ENCODE data around the gene SGCD.

Gene SGCD

DNA sequence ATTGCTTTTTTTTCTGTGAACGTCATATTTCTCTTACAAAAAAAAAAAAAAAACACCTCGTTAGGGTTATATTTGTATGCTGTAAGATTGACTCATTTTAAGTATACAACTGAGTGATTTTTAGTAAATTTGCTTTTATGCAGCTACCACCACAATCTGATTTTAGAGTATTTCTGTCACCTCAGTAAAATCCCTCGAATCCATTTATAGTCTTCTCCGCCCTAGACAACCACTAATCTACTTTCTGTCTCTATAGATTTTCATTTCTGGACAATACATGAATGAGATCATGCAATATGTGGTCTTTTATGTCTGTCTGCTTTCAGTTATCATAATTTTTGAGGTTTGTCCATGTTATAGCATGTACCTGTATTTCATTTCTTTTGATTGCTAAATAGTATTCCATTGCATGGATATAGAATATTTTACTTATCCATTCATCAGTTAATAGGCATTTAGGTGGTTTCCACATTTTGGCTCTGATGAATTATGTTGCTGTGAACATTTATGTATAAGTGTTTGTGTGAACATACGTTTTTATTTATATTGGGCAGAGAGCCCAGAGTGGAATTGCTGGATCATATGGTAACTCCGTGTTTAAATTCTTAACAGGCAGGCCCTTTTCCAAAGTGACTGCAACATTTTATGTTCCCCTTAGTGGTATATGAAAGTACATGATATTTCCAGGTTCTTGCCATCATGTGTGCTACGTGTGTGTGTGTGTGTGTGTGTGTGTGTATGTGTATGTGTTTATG is 171.4 kb downstream of the SGCD start:
- in situ Hi-C loops (cut with MboI; ENCODE audit: low sequenced_read_pairs) = no loop called here

DNA sequence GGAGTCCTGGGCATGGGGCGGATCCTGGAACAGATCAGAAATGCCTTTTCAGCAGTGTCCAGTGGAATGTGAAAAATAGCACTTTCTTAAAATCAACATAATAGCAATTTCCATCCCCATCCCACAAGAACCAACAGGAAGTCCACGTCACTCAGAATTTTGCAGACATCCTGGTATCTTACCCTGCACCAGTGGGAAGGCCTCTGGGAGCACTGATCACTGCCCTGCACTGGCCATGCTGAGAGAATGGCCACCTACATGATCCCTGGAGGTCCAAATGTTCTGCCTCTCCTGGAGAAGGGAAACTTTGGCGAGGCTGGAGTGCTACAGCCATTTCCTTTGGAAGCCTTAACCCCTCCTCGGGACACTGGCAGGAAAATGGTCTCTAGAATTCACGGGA is 173.8 kb downstream of the SGCD start:
- in situ Hi-C loops (cut with MboI; ENCODE audit: low sequenced_read_pairs) = no loop called here

DNA sequence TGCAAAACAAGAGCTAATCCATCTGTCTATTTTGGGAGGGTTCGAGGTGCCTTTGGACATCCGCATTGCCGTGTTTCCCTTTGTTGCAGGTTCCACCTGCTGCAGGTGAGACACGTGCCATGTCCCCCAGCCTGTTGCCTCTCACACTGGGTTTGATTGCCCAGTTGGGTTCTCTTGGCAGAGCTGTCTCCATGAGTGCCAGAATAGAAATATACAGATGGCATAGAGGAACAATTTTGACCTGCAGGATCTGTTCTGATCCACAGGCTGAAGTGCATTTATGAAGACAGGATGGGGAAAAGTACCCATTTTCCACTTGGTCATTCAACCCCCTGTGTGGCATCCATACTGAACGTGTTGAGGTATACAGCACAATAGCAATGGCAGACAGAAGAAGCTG is 178.1 kb downstream of the SGCD start:
- in situ Hi-C loops (cut with MboI; ENCODE audit: low sequenced_read_pairs) = no loop called here

DNA sequence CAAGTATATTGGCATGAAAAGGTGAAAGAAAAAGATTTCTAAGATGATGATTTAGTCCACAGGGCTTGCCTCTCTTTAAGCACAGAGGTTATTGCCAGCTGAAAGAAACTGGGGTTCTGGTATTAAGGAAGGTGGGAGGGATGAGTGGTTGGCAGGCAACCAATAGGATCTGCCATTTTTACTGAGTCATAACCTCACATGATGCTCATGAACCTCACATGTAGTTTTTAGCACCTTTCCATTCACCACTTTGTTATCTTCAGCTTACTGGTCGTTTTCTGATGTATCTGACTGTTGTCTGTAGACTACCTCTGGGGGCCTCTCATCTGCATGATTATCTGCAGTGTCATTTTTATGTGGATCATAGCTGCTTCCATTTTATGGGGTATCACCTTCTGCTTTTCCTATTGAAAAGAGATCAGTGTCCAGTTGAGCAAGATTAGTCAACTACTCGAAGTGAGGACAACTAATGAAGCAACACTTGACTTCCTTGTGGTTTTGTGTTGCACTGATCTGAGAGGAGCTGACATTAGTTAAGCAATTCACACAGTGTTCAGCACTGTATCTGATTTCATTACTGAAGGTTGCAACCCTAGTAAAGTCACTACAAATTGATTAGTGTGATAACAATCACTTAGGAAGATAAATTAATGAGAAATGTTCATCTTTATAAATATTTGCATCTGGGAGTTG is 186.3 kb downstream of the SGCD start:
- in situ Hi-C loops (cut with MboI; ENCODE audit: low sequenced_read_pairs) = no loop called here

DNA sequence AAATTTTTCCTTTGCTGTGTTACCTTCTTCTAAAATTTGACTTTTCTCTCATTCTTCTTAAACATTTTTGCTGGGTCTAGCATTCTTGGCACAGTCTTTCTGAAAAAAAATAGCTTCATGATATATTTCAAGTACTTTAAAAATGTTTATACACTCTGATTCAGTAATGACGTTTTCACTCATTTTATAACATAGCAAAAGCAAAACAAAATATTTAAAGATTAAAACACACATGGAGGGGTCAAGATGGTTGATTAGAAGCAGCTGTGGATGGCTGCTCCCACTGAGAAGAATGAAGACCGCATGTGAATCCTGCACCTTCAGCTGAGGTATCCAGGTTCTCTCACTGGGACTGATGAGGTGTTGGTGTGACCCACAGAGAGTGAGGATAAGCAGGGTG is 188.2 kb downstream of the SGCD start:
- in situ Hi-C loops (cut with MboI; ENCODE audit: low sequenced_read_pairs) = no loop called here

DNA sequence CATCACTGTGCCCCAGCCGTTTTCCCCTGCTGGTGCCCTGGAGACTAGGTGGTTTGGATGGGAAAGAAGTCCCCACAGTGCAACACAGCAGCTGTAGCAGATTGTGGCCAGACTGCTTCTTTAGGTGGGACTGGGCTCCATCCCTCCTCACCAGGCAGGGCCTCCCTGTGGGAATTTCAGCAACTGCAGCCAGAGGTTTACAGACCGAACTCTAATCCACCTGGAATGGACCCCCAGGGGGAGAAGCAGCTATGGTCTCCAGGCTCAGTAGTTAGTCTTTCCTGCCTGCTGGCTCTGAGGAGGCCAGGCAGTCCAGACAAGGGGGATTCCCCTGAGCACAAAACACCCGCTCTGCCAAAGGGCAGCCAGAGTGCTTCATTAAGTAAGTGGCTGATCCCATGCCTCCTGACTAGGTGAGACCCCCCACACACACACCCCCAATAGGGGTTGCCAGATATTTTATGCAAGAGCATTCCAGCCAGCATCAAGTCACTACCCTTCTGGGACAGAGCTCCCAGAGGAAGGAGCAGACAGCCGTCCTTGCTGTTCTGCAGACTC is 188.9 kb downstream of the SGCD start:
- in situ Hi-C loops (cut with MboI; ENCODE audit: low sequenced_read_pairs) = no loop called here

DNA sequence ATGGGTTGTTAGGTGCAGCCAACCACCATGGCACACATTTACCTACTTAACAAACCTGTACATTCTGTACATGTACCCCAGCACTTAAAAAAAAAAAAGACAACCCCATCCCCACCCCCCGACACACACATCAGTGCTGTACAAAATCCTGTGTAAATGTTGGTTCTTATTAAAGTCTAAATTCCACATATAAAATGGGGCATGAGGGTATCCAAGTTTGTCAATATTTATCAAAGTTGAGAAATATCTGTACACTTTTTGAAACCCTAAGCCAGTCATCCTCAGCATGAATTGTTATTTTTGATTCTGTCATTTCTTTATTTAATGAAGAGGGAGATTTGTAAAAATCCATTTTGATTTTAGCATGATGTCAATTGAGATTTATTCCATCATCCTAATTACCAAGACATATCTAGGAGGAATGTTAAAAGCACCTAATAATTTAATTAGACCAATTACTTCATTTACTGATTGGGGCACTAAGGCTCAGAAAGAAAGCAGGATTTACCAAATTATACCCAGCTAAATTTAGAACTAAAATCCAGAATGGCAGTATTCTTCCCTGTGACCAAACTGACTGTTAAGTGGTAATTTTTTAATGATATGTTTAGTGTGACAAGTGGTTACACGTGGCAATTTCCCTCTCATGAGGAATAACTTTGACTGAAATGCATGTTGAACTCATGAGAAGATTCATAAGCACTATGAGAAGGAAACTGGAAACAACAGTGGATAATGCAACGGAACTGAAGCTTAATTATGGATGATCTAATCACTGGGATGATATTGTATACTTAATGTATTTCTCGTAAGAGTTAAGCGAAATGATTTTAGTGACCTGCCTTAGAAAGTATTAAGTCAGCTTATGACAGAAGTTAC is 195.9 kb downstream of the SGCD start:
- in situ Hi-C loops (cut with MboI; ENCODE audit: low sequenced_read_pairs) = no loop called here

DNA sequence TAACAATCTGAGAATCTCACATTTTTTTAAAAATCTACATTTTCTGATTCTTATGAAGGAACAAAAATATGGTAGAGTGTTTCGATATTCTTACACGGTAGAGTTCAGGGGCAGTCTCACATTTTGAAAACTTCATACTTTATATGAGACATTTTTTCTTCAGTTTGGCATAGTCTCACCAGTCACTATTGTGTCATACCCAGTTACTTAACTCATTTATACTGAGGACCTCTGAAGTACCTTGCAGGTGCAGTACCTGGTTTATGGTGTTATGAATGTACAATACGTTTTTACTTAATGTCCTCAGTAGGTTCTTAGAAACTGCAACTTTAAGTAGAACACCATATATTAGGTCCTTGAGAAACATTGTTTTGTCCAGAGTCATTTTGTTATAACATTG is 196.6 kb downstream of the SGCD start:
- in situ Hi-C loops (cut with MboI; ENCODE audit: low sequenced_read_pairs) = no loop called here

DNA sequence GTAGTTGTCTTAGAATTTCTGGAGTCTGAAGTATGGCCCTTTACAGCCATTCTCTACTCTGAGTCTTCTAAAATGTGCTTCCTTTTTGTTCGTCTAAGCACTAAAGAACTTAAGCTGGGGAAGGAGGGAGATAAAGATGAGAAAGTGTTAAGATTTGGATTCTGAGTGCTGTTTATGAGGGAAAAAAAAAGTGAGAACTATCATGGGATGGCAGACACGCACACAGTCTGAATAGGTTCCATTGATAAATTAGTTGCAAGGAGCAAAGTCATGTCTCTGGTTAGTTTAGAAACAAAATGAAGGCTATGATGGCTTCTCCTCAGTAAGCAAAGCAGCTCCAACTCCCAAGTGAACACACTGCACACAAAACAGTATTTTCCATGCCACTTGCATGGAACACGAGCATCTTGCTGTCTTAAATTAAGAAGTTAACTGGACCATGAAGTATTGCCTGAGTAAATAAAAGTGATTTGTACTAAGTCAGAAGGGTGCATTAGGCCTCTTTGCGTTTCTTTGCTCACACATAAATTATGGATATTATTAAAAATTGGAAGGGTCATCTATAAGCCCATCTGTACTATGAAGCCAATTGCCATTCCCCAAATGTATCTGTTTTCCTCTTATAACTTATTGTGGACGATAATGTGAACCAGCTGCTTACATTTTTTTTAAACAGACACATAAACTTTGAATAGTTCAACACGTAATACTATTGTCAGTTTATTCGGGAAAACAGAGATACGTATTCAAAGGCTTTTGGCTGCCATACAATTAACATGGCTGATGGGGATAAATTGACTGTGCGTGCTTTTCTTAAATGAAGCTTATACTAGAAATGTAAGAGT is 199.3 kb downstream of the SGCD start:
- in situ Hi-C loops (cut with MboI; ENCODE audit: low sequenced_read_pairs) = no loop called here

DNA sequence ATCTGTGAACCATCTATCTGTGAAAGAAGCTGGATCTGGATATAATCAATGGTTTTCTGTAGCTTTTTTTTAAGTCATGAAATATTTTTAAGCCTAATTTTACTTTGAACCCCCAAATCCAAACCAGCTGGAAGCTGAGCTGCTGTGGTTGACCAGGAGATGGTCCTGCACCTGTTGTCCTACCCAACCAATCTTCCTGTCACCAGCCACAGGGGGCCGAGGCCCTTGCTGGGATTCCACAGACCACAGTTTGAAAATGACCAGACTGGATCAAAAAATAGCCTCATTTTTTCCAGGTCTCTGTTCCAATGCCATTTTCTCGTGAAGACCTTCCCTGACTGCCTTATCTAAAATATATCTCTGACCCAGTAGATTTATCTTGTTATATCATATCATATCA is 200.6 kb downstream of the SGCD start:
- in situ Hi-C loops (cut with MboI; ENCODE audit: low sequenced_read_pairs) = no loop called here

DNA sequence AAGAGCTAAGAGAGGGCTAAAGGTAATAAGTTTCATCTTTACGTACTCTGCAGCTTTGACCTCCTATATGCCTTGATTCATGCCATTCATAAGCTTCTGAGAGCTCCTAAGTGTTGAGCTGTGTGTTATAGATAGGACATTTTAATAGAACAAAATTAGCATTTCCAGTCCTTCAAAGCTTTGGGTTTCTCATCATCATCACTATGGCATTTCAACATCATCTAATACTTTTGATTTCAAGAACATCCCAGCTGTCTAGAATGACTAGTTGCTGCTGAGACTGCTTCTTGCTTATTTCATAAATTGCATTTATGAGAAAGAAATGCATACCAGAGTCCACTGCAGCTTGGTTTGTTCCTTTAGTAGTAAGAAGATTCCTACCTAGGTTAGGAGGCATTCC is 201.7 kb downstream of the SGCD start:
- in situ Hi-C loops (cut with MboI; ENCODE audit: low sequenced_read_pairs) = no loop called here

DNA sequence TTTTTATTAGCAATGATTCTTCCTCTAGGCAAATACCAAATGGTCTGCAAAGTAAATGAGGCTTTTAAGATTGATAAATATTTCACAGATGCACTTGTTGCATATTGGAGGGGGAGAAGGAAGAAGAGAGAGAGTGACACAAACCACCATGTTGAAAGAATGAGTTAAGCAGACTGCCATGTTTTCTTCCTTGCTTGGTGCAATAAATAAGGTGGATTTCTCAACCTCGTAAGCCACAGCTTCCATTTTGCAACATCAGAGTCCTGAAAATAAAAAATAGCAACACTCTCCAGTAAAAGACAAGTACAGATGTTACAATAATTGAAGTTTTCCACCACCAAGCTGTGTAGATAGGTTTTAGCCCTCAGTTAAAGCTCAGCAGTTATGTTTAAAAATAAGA is 202.9 kb downstream of the SGCD start:
- in situ Hi-C loops (cut with MboI; ENCODE audit: low sequenced_read_pairs) = no loop called here

DNA sequence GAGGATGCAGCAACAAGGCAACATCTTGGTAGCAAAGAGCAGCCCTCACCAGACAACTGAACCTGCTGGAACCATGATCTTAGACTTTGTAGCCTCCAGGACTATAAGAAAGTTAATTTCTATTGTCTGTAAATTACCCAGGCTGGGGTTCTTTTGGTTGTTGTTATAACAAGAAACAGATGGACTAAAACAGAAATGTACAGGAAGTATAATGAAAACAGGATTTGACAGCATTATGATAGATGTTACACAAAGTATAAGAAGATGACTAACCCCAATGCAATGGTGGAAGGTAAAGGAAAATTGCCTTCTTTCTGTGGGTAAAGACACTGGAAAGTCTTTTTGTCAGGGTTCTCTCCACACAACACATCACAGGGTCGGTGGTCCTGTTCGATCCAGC is 204.2 kb downstream of the SGCD start:
- in situ Hi-C loops (cut with MboI; ENCODE audit: low sequenced_read_pairs) = no loop called here

DNA sequence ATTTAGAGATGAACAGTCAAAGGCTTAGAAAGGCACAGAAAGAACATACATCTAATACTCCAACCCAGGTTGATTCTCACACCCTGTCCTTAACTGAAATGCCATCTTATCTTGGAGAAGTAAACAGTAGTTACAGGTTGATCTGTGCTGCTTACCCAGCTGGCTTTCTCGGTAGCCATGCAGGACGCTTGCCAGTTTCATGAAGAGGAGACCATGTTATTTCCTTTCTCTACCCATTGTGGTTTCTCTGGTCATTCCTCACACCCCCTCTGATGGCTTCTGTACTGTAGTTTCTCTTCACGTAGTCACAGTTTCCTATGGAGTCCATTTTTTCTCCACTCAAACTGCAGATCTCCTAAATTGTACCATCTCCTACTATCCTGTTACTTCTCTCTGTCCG is 206.0 kb downstream of the SGCD start:
- in situ Hi-C loops (cut with MboI; ENCODE audit: low sequenced_read_pairs) = no loop called here

DNA sequence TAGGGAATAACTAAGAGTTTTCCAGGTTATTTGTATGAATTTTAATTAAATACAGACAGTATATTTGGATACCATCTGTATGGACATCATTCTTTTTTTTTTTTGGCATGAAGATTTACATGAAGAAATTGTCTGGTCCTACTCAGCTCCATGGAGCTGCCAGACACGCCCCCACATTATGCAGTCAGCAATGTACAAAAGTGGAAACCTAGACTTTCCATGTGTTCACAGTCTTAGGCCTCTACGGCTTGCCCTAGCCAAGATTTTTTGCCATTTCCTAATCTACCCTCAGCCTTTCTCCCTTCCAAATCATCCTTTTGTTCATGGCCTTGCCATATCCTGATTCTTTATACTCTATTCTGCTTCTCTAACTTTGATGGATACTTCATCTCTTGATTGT is 207.1 kb downstream of the SGCD start:
- in situ Hi-C loops (cut with MboI; ENCODE audit: low sequenced_read_pairs) = no loop called here

DNA sequence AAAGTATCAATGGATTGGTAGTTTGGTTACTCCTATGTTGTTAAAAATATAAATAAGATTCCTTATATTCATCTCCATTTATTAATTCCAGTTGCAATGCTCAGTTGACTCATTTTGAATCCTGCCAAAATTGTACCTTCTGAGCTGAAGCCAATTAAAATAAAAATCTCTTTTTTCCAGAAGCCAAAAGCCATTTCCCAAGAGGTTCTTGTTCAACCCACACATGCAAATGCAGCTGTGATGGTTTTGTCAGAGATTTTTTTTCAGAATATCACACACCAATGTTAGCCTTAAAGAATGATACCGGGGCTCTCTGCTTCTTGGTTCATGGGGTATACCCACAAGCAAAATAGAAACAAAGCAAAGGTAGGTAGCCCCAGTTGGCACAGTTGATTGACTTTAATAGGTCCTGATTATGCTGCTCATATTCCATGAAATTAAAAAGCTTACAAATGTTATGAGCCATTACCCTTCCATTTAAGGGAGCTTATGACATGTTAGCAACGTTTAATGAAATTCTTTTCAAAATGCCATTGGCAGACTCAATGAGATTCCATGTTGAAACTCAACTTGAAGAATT is 208.0 kb downstream of the SGCD start:
- in situ Hi-C loops (cut with MboI; ENCODE audit: low sequenced_read_pairs) = no loop called here

DNA sequence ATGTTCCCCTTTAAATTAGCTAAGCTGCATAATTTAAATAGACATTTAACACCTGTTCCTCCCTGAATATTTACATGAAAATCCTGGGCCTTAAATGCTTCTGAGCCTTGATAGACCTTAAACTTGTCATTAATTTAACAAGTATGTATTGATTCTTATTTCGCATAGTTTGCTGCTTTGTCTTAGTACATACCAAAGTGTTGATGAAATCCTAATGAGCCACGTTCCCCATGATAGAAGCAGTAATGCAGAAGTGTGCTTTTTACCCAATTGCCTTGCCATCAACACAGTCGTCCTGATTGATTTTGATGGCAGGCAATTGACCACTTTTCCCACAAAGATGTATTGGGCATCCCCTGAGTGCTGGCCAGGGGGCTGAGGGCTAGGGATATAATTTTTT is 213.5 kb downstream of the SGCD start:
- in situ Hi-C loops (cut with MboI; ENCODE audit: low sequenced_read_pairs) = no loop called here

DNA sequence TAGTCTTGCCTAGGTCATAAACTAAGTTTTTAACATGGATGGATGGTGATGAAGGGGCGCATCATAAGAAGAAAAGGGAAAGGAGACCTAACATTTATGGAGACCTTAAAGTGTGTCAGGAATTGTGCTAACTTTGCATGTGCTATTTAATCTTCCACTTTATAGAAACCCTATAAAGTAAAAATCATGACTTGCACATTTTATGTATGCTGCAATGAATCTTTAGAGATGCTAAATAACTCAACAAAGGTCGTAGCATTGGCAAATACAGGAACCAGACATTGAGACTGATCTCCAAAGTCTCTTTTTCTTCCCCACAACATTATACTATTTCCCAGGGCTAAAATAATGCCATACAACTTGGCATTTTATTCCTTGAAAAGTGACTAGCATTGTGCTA is 214.6 kb downstream of the SGCD start:
- in situ Hi-C loops (cut with MboI; ENCODE audit: low sequenced_read_pairs) = no loop called here

DNA sequence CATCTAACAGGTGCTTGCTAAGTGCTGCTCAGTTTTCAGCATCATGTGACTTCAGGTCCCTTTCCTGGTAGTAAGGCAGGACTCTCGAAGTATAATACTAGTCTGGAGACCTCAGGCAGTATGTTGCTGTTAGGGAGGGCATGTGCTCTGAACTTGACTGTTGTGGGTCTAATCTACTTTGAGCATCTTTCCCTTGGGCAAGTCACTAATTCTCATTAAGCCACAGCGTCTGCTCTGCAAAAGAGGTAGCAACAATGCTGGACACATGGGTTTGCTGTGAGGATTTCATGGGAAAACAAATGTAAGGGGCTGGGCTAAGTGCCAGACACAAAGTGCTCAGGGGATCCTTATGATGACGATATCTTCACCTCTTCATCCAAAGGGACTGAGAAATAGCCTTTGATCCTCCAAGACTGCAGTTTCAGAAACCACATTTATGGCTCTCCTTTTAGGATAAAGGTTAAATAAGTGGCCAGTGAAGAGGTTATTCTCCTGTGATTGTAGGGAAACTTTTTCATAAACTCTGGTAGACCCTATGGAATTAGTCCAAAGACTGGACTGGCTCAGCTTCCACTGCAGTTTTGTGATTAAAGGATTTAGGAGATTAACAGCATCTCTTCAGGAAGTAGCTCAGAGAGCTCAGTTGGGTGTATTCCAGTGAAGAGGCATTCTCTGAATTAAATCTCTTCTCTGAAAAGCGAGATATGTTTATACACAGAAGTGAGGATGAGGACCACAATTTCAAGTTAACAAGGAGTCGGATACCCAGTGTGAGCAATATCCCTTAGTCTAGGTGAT is 216.6 kb downstream of the SGCD start:
- in situ Hi-C loops (cut with MboI; ENCODE audit: low sequenced_read_pairs) = no loop called here

All from HL-60/S4 treated with retinoic acid at 250 ng/mL for 4 days and 3 days (cell line).